BJ (cell line): Measurements from ENCODE around the gene SHB. TPM values are rescaled to one million over a fixed set of nuclear protein-coding genes. Genes with fewer than 3 reads are reported as not detected.

Experiments used
- CTCF ChIA-PET: fragments of 350-600 bp; formaldehyde crosslinking; extraction: SDS; loops from one replicate; lab custom pipeline; 2021; ENCODE audit warnings: antibody characterized with exemption, inconsistent platforms; lab: Yijun Ruan, JAX
- POLR2A ChIA-PET: fragments of 300-600 bp; sonication (Branson Sonifier 250); formaldehyde crosslinking; extraction: SDS; loops from one replicate; lab custom pipeline; 2021; ENCODE audit warnings: antibody characterized with exemption; lab: Charles Lee
- DNase-seq: peaks from one replicate; pipeline ENCODE4 v3.0.0-alpha.2; 2011; ENCODE audit warnings: low read depth
- H3K27me3 ChIP-seq: 2 replicates; pipeline ENCODE4 v1.6.0; 2011; ENCODE audit warnings: low read length; ENCODE audit not compliant: control insufficient read depth, insufficient read depth
- H3K36me3 ChIP-seq: 2 replicates; pipeline ENCODE4 v1.5.1; 2011; ENCODE audit warnings: low read length; ENCODE audit not compliant: control insufficient read depth, insufficient read depth
- H3K4me3 ChIP-seq: 2 replicates; pipeline ENCODE4 v1.5.1; 2011; ENCODE audit warnings: low read depth, mild to moderate bottlenecking, control low read depth, low read length
- polyA plus RNA-seq: library from polyadenylated mRNA; depleted of rRNA; stranded (reverse); fragments of >200 nt; gene quantifications from 2 replicates; pipeline ENCODE4 v1.2.3, GENCODE V29; 2011
- TF ChIP-seq, protein P1 (sequence below): IDR thresholded peaks from 2 replicates; pipeline ENCODE4 v1.5.1; 2011; ENCODE audit warnings: low read depth, mild to moderate bottlenecking, control low read depth, inconsistent platforms, low read length, moderate library complexity; ENCODE audit not compliant: insufficient read depth

Gene SHB
- polyA plus RNA-seq, 1 experiment, result 18.6 TPM

DNA sequence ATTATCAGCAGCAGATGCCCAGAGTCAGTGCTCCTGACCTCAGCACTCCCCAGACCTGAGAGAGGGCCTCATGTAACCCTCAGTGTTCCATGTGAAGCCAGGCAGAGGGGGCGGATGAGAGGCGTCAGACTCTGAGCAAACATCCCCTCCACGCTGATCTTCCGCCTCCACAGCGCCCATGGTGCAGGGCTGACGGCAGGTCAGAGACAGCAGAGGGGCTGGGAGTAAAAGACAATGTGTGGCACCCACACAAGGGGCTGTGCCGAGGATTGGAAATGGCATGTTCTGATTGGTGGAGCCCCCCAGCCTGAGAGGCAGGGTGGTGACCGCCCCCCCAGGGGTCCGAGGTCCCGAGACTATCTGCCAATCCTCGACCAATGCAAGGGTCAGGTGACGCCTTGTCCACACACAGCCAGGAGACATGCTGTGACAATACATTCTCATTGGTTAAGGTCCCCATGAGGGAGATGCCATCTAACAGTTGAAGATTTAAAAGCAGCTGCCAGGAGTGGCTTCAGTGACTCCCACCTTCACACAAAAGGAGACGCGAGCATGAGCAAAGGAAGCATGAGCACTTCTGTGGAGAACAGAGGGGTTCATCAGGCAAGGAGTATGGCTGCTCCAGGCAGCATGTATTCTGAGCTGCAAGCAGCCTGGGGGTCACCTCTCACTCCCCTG, 145.8 kb downstream of the SHB start:
- TF ChIP-seq, protein P1, sequence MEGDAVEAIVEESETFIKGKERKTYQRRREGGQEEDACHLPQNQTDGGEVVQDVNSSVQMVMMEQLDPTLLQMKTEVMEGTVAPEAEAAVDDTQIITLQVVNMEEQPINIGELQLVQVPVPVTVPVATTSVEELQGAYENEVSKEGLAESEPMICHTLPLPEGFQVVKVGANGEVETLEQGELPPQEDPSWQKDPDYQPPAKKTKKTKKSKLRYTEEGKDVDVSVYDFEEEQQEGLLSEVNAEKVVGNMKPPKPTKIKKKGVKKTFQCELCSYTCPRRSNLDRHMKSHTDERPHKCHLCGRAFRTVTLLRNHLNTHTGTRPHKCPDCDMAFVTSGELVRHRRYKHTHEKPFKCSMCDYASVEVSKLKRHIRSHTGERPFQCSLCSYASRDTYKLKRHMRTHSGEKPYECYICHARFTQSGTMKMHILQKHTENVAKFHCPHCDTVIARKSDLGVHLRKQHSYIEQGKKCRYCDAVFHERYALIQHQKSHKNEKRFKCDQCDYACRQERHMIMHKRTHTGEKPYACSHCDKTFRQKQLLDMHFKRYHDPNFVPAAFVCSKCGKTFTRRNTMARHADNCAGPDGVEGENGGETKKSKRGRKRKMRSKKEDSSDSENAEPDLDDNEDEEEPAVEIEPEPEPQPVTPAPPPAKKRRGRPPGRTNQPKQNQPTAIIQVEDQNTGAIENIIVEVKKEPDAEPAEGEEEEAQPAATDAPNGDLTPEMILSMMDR, result no peak
- Histone ChIP-seq H3K4me3 (no peak overlapping the region), H3K36me3 (peaks cover 4% of the 10 kb centered on the region), H3K27me3 (no peaks in the 10 kb centered on the region)
- POLR2A ChIA-PET, result no interaction called here
- CTCF ChIA-PET, result interaction anchor here (1.4 to 3.3 kb wide), 2 partner anchors 9 to 10 kb away, joined by 4 to 13 read pairs; no protein-coding TSS in a partner anchor
- no peak for DNase-seq

DNA sequence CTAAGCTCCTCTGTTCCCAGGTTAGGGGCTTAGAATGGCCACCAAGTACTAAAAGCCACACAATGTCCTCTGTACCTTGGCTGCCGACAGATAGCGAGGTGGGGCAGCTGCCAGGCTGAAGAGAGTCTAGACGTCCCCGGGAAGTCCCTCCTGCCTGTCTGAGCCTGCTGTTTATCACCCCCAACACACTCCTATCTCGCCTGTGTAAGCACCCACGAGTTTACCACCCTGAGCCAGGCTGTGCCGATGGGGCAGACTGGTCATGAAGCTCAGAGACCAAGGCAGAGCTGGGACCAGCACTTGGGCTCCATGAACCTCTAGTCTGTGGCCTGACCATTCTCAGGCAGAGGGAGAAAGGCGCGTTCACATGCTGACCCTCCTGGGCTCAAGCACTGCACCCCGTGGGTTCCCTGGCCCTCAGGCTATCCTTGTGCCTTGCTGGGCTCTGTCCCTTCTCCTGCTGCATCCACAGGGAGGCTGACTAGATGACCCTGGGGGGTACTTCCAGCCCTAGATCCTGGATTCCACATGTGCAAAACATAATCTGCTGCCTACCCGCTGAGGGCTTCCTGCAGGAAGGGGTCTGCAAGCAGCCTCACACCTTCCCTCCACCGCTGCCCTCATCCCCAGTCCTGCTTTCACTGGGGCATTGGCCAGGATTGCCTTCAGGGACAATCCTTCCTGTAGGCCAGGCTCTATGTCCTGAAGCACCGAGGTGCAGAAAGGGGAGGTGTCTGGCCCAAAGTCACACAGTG, 146.5 kb downstream of the SHB start:
- CTCF ChIA-PET, result interaction anchor here (1.0 to 3.3 kb wide), 2 partner anchors 9 kb away, joined by 3 to 13 read pairs; no protein-coding TSS in a partner anchor

DNA sequence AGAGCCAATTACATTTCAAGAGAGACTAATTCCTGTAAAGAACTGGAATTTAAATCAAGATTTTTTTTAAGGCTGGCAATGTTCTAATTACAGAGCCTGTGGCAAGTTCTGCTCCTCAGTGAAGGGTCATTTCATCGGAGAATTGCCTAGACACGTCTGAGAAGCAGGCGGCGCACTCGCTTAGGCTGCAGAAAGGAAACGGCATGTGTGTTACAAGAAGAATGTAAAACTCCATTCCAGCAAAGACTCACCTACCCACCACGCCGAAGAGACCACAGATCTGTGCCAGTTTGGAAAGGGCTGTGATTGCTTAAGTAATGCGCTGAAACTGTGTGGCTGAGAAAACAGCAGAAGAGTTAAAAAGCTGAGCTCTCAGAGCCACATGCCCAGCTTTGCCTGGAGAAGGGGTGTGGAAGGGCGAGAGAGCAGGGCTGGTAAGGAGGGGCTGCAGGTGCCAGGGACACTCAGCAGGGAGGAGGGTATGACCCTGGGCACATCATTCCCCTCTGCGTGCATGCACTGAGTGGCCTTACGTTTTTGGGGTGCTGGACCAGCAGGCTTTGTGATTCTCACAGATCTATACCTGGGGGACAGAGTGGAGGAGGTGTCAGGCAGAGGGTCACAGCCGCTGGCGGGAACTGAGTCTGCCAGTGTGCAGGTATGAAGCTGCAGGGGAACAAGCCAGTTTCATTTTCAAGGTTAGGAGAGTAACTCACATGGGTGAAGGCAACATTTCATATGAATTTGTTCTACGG, 147.3 kb downstream of the SHB start:
- TF ChIP-seq, protein P1, result peak; percentile 26; the same call in 1 of the 2 replicates

More for the DNA sequence above, 146.5 kb downstream of the SHB start:
- H3K36me3 ChIP-seq, result peaks cover 9% of the 10 kb centered on the region
- no peak for DNase-seq
- H3K4me3 ChIP-seq, result no peak overlapping the region
- H3K27me3 ChIP-seq, result no peaks in the 10 kb centered on the region
- POLR2A ChIA-PET, result no interaction called here
- TF ChIP-seq, protein P1, result no peak

DNA sequence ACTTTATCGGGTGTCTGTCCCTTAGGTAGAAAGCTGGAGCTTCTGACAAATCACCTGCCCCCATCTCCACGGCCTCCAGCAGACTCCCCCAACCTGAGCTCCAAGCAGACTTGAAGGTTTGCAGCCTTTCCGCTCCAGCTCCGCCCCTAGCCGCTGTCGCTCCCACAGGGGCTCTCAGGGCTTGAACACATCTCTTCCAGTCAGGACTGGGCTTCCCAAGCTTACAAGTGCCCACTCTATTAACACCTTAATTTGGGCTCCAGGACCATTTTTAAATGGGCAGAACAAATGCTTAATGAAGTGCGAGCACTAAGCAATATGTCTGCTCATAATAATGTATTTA, 147.9 kb downstream of the SHB start:
- no peak overlapping the region for H3K4me3 ChIP-seq
- TF ChIP-seq, protein P1, result no peak
- DNase-seq, result no peak
- no peaks in the 10 kb centered on the region for H3K27me3 ChIP-seq
- H3K36me3 ChIP-seq, result peaks cover 13% of the 10 kb centered on the region
- CTCF ChIA-PET, result interaction anchor here (0.7 to 1.3 kb wide), 3 partner anchors 8 to 239 kb away, joined by 3 to 5 read pairs (median 3); no protein-coding TSS in a partner anchor
- POLR2A ChIA-PET, result no interaction called here

More for the DNA sequence above, 147.3 kb downstream of the SHB start:
- peaks cover 12% of the 10 kb centered on the region for H3K36me3 ChIP-seq
- POLR2A ChIA-PET, result no interaction called here
- H3K4me3 ChIP-seq, result no peak overlapping the region
- H3K27me3 ChIP-seq, result no peaks in the 10 kb centered on the region
- no peak for DNase-seq
- CTCF ChIA-PET, result interaction anchor here (1.0 to 1.3 kb wide), 2 partner anchors 8 to 239 kb away, joined by 3 to 5 read pairs; no protein-coding TSS in a partner anchor
